ENCODE data around the gene N4BP2L1.

Gene N4BP2L1

DNA sequence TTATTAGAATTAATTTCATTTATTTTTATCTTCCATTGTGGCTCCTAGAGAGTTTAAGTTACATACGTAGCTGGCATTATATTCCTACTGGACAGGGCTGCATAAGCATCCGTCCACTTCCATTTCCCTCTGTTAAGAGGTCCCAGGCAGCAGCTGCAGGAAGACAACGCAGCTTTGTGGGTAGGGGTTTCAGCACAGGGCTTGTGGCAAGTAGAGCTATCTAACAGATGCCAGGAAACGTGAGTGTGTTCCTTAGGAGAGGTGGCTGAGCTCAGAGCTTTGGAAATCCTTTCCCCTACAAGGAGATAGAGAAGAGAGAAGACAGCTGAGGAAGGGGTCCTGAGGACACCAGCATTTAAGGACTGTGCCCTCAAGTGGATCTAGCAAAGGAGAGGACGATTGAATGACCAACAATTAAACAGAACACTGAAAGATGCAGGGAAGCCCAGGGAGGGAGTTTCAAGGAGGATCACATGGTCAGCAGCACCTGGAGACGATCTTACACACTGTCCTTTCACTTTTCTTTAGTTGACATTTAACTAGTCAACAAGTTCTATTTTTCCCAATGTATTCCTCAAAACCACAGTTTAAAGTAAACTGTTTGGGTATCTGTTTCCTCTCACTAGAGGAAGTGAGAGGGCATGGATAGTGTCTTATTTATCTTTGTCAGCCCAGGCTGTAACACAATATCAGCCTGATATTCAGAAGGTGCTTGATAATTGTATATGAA, 2.3 kb upstream of the N4BP2L1 start:
- no peak for DNase-seq

- no peak for DNase-seq
Observed at GRCh38 chr13:32429433-32429909, 1.5 kb upstream of the N4BP2L1 start.

DNA sequence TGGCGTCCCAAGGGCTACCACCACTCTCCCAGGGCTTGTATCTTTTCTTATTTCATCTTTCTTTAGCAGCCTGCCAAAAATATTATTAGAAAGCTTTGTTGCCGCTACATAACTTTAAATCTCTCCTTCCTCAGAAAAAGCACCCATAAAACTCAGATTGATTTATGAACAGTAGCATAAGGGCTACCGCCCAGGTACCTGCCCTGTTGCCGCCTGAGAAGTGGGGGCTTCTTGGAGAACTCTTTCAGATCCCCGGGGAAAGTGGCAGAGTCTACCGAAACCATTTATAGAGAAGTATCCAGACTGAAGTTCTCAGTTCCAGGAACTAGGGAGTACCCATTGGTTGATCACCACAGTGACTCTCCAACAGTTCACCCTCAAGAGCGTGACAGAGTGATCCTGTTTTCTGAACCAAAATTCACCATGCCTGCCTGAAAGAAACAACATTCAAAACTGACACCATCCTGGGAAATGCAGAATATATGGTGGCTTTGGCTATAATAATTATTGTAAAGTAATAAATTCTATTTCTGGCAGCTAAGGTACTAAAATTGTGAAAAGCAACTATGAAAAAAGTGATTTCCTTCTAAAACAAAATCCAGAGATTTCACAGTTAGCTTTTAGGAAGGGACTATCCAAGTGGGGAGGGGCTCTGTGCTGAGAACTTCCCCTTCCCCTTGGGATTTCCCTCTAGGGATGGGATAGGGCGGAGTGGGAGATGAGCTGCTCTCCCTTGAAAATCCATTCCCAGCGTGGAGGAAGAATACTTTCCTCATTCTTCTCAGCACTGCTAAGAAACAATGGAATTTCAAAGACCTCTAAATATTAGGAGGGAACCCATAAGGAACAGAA, 877 bp upstream of the N4BP2L1 start:
- peak in 1 of 2 donors; percentile 23 for DNase-seq

DNA sequence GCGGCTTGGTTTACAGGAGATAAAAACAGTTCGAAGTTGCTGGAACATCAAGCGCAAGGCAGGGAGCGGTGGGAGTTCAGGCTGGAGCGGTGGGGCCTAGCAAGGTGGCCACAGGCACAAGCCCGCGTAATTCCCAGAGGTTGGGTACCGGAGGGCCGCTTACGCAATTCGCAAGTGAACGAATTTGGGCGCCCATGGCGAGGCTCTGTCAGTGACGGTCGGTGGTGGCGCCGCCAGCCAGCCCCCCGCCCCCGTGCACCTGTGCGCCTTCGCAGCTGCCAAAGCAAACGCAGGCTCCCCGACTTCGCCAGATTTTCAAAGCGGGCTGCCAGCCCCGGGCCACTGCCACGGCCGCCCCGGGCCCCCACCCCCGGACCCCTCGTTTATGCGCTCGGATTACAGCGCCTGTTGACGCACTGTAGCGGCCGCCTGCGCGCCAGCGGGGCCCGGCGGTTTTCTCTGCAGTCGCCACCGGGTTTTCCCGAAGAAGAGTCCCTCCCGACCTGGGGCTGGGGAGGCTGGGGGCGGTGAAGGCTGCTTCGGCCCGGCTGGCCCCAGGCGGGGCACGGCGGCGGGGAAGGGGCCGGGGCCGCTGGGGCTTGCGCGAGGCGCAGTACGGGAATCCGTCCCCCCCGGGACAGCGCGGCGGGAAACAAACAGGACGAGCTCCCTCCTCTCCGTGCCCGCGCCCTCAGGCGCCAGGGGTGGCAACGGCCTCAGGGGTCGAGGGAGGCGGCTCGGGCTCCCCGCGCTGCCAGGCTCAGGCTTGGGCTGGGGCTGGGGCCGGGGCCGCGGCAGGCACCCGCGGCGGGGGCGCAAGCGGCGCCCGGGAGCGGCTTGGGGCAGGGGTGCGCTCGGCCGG, 709 bp downstream of the N4BP2L1 start:
- DNase-seq = peak; percentile 59 to 65

DNA sequence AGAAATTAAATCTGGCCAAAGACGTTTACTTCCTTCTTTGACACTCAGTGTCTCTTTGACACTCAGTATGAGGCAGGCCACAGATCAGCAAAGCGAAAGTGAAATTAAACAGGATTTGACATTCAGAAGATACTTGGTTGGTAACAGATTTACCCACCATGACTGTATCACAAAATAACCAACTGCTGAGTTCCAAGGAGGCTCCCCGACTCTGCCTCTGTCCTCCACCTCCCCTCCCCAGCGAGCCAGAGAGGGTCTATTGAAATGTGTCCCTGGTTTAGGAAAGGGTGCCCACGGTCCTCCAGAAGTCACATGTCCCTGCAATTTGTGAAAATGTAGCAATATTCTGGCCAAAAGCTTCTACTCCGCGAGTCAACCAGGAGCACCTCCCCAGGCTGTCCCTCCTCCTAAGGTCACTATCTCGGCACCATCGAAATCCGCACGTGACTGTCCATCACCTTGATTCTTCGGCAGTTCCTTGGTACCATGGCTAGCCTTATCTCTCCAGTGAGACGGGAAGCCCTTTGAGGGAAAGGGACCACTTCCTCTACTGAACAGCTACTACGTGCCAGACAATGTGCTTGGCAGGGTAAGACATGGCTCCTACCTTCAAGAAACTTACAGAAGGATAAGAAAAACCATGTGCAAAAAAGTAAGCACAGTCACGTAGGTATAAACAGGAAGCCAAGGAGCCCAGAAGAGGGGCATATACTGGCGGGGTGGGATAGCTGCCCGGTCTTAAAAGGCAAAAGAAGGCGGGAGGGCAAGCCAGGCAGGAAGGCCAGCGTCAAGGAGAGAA, 1.5 kb downstream of the N4BP2L1 start:
- DNase-seq = peak; percentile 50 to 74

DNA sequence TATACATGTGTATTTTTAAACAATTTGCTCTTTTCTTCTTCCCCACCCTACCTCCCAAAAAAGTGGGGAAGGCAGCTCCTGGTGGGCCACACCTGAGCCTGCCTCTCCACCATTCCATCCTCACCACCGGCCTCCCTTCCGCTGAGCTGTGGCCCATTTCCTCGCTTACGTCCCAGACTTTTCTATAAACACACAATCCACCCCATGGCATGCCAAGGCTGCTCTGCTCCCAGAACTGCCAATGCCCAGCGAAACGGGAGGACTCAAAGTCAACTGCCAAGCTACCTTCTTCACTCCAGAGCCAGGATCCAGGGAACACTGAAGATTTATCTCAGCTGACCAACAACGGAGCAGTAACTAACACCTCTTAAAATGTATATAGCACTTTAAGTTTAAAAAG, 2.8 kb downstream of the N4BP2L1 start:
- no peak for DNase-seq

DNA sequence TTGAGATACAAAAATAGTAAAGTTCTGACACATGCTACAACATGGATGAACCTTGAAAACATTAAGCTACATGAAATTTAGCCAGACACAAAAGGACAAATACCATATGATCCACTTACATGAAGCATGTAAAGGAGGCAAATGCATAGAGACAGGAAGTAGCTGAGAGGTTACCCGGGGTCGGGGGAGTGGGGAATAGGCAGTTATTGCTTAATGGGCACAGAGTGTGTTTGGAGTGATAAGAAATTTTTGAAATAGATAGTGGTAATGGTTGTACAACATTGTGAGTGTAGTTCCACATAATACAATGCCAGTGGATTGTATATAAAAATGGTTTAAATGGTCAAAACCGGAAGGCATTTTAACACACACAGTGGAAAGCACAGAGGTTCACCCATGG, 4.3 kb downstream of the N4BP2L1 start:
- DNase-seq = no peak

DNA sequence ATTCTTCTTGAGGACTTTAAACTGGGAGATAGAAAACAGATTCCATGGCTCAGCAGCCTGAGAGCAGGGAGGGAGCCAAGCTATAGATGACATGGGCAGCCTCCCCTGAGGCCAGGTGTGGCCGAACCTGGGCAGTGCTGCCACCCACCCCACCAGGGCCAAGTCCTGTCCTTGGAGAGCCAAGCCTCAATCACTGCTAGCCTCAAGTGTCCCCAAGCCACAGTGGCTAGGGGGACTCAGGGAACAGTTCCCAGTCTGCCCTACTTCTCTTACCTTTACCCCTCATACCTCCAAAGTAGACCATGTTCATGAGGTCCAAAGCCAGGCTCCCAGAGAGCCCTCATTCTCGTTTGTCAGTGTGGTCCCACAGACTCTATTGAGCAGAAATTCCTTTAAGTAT, 8.1 kb downstream of the N4BP2L1 start:
- no peak for DNase-seq

DNA sequence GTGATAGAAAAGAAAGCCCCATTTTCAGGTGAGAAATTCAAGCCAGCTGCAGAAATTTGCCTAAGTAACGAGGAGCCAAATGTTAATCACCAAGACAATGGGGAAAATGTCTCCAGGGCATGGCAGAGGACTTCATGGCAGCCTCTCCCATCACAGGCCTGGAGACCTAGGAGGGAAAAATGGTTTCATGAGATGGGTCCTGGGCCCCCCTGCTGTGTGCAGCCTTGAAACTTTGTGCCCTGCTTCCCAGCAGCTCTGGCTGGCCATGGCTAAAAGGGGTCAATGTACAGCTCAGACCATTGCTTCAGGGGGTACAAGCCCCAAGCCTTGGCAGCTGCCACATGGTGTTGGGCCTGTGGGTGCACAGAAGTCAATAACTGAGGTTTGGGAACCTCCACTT, 9.9 kb downstream of the N4BP2L1 start:
- DNase-seq = no peak

GRCh38 chr13:32415019-32415418, 12.9 kb downstream of the N4BP2L1 start:
- peak; percentile 12 to 32 for DNase-seq

DNA sequence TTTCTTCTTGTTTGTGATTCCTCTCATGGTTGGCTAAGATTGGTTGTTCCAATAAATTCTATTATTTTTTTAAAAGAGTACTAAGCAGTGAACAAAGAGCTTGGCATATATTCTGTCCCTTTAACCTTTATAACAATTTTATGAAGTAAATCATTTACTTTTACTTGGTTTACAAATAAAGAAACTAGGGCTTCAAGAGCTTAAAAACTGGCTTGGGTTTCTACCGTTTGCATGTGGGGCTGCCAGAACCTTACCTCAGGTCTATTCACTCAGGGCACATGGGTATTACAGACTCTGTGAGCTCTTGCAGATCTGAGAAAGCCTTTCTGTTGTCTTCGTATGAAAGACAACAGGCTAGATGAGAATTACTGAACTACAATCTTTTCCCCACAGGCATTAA, 13.3 kb downstream of the N4BP2L1 start:
- DNase-seq = no peak

DNA sequence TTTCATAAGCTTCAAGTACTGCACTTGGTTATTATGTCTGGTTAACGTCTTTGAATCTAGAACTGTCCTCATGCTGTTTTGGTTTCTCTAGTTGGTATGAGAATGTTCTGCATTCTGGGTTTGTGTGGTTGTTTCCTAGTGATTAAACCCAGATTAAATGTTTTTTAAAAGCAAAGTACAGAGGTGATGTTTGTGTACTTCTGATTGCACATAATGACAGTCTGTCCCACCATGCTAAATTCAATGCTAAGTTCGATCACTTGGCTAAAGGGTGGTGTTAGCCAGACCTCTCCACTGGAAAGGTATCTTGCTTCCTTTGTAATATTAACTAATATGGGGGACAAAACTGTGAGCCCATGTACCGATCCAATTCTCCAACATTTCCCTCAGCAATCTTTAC, 14.6 kb downstream of the N4BP2L1 start:
- no peak for DNase-seq

- DNase-seq = no peak
Observed at GRCh38 chr13:32409561-32410421, 18.1 kb downstream of the N4BP2L1 start.

DNA sequence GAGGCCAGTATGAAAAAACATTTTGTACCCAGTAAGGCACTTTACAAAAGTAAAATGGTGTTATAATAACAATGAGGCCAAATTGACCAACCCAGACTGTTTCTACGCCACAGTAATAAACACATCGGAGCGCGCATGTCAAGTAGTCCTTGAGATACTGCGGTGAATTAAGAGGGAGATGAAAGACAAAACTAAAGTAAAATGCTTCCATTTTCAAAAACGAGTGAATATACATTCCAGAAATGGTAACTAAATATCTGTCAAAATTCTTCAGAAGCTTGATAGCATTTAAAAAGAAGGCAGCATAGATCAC, 19.0 kb downstream of the N4BP2L1 start:
- no peak for DNase-seq

DNA sequence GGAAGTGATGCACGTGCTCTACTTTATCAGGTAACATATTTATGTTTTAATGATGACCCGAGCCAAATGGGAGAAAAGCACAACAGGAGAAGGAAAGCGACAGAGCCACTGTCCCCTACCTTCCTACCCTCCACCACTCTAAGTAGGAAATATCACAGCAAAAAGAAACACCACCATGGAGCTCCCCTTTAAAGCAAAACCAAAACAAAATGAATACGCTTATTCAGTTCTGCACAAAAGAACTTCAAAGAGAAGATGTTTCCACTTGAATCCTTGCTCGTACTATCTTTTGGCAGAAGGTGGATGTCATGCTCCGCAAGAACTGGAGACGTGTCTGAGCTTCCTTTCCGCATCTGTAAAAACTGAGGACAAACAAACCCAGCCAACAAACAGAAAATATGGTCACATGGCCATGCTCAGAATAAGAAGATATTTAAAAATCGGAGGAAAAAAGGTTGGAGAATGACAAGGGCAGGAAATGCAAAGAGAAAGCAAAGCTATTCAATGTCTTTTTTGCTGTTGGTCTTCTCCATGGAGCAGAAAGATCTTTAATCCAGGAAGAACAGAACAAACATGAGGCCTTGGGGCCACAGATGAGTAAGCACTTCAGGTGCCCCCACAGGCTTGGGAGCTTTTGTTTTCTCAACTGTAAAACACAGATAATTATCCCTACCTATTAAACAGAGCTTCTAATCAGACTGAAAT, 19.5 kb downstream of the N4BP2L1 start:
- no peak for DNase-seq

DNA sequence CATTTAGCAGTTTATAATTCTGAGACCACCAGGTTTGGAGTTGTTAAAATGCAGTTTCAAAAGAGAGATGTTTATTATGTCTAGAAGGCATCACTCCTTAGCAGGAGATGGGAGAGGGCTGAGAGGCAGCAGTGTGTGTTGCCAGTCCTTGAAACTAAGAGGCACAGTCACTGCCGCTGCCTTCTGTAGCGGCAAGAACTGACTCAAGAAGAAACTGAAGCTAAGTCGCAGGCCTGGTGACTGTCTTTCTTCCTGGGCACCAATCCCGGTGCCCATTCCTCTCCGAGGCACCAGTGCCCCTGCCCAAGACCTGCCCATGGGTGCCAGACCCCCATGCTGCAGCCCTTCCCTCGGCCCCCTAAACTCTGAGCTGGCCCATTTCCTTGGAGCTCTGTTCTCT, 20.1 kb downstream of the N4BP2L1 start:
- no peak for DNase-seq

- DNase-seq = no peak
Observed at GRCh38 chr13:32403108-32403507, 24.8 kb downstream of the N4BP2L1 start.

- no peak for DNase-seq
Observed at GRCh38 chr13:32391101-32391619, 36.8 kb downstream of the N4BP2L1 start.

- DNase-seq = no peak
Observed at GRCh38 chr13:32390484-32390883, 37.4 kb downstream of the N4BP2L1 start.

GRCh38 chr13:32390048-32390447, 37.9 kb downstream of the N4BP2L1 start:
- DNase-seq = peak in 1 of 2 donors; percentile 27

DNA sequence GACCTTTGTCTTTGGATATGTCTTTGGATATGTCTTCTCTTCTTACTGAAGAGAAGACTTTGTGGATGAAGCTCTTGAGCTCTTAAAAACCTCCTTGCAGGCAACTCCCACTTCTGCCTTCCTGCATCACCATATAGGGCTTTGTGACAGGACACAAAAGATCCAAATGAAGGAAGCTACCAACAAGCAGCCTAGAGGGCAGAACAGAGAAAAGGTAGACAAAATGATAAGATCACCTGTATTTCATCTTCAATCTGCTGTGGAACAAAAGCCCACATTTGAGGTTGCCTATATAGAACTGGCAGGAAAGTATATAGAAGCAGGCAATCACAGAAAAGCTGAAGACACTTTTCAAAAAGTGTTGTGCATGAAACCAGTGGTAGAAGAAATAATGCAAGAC, 42.5 kb downstream of the N4BP2L1 start:
- no peak for DNase-seq

All from CD4-positive, alpha-beta T cell treated with Interleukin-1 beta for 1 hour (primary cell).